ENCODE measurements around the gene CENPX.

CENPX gene

DNA sequence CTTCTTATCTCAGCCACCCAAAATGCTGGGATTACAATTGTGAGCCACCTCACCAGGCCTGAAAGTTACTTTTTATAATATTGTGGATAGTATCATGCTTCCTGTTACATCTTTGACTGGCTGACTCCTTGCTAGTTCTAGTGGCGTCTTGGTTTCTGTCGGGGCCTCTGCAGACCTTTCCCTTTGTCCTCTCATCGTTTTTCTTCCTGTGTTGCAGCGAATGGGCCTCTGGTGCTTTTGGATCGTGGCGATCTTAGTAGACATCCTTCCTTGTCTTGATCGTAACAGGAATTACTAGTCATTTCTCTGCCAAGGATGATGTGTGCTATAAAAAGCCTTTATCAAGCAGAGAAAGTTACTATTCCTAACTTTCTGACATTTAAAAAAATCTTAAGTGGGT lies 24.5 kb downstream of the CENPX start:
- Histone ChIP-seq H3K9me2 (replicated peaks; ENCODE audit: control insufficient read depth, low read length) (no peaks in the 10 kb centered on the region), H3K4me3 (ENCODE audit: low read length) (no peak overlapping the region), H3F3A (ENCODE audit: control insufficient read depth, insufficient read depth) (no peaks in the 10 kb centered on the region), H3K36me3 (ENCODE audit: control insufficient read depth, low read length) (no peaks in the 10 kb centered on the region), H3K4me2 (ENCODE audit: low read length) (no peak overlapping the region), H4K20me1 (ENCODE audit: control insufficient read depth, insufficient read depth, low read depth, low read length) (no peaks in the 10 kb centered on the region), H3K27ac (ENCODE audit: low read depth, low read length) (no peak overlapping the region), H3K27me3 (ENCODE audit: control insufficient read depth, low read length) (no peaks in the 10 kb centered on the region), H3K79me2 (ENCODE audit: control insufficient read depth, low read length) (no peaks in the 10 kb centered on the region), H3K4me1 (ENCODE audit: control insufficient read depth, low read length) (no peaks in the 10 kb centered on the region), H3K9me3 (ENCODE audit: control insufficient read depth, insufficient read depth, low read length) (no peaks in the 10 kb centered on the region)
- TF ChIP-seq, protein P1, sequence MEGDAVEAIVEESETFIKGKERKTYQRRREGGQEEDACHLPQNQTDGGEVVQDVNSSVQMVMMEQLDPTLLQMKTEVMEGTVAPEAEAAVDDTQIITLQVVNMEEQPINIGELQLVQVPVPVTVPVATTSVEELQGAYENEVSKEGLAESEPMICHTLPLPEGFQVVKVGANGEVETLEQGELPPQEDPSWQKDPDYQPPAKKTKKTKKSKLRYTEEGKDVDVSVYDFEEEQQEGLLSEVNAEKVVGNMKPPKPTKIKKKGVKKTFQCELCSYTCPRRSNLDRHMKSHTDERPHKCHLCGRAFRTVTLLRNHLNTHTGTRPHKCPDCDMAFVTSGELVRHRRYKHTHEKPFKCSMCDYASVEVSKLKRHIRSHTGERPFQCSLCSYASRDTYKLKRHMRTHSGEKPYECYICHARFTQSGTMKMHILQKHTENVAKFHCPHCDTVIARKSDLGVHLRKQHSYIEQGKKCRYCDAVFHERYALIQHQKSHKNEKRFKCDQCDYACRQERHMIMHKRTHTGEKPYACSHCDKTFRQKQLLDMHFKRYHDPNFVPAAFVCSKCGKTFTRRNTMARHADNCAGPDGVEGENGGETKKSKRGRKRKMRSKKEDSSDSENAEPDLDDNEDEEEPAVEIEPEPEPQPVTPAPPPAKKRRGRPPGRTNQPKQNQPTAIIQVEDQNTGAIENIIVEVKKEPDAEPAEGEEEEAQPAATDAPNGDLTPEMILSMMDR (IDR thresholded peaks at IDR 0.05; ENCODE audit: low read depth, low read length, poor library complexity, severe bottlenecking): no peak
- no peak for TF ChIP-seq EZH2phosphoT487 (IDR thresholded peaks at IDR 0.05; ENCODE audit: borderline replicate concordance, low read length)

- H3K4me1 ChIP-seq (ENCODE audit: control insufficient read depth, low read length): no peaks in the 10 kb centered on the region
- H3K27me3 ChIP-seq (ENCODE audit: control insufficient read depth, low read length): no peaks in the 10 kb centered on the region
- no peak overlapping the region for H3K27ac ChIP-seq (ENCODE audit: low read depth, low read length)
- H3K4me2 ChIP-seq (ENCODE audit: low read length): no peak overlapping the region
- H3K36me3 ChIP-seq (ENCODE audit: control insufficient read depth, low read length): no peaks in the 10 kb centered on the region
- H3K4me3 ChIP-seq (ENCODE audit: low read length): no peak overlapping the region
- no peaks in the 10 kb centered on the region for H4K20me1 ChIP-seq (ENCODE audit: control insufficient read depth, insufficient read depth, low read depth, low read length)
- no peaks in the 10 kb centered on the region for H3K9me3 ChIP-seq (ENCODE audit: control insufficient read depth, insufficient read depth, low read length)
- no peaks in the 10 kb centered on the region for H3K9me2 ChIP-seq (replicated peaks; ENCODE audit: control insufficient read depth, low read length)
- no peaks in the 10 kb centered on the region for H3K79me2 ChIP-seq (ENCODE audit: control insufficient read depth, low read length)
- H3F3A ChIP-seq (ENCODE audit: control insufficient read depth, insufficient read depth): no peaks in the 10 kb centered on the region
- TF ChIP-seq, protein P1 (IDR thresholded peaks at IDR 0.05; ENCODE audit: low read depth, low read length, poor library complexity, severe bottlenecking): no peak
- TF ChIP-seq EZH2phosphoT487 (IDR thresholded peaks at IDR 0.05; ENCODE audit: borderline replicate concordance, low read length): no peak
Observed at GRCh38 chr17:81996757-81997441, 25.8 kb downstream of the CENPX start.

DNA sequence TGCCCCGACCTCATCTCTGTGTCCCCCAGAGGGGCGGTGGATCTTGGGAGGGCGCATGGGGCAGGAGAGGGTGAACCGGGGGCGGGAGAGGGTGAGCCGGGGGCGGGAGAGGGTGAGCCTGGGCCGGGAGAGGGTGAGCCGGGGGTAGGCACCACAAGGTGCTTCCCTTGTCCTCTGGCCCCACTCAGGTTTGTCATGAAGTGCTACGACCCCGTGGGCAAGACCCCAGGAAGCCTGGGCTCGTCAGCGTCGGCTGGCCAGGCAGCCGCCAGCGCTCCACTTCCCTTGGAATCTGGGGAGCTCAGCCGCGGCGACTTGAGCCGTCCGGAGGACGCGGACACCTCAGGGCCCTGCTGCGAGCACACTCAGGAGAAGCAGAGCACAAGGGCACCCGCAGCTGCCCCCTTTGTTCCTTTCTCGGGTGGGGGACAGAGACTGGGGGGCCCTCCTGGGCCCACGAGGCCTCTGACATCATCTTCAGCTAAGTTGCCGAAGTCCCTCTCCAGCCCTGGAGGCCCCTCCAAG lies 26.4 kb downstream of the CENPX start:
- no peaks in the 10 kb centered on the region for H3K36me3 ChIP-seq (ENCODE audit: control insufficient read depth, low read length)
- no peaks in the 10 kb centered on the region for H4K20me1 ChIP-seq (ENCODE audit: control insufficient read depth, insufficient read depth, low read depth, low read length)
- no peak overlapping the region for H3K4me3 ChIP-seq (ENCODE audit: low read length)
- no peaks in the 10 kb centered on the region for H3K4me1 ChIP-seq (ENCODE audit: control insufficient read depth, low read length)
- H3F3A ChIP-seq (ENCODE audit: control insufficient read depth, insufficient read depth): no peaks in the 10 kb centered on the region
- no peak for TF ChIP-seq EZH2phosphoT487 (IDR thresholded peaks at IDR 0.05; ENCODE audit: borderline replicate concordance, low read length)
- TF ChIP-seq, protein P1 (IDR thresholded peaks at IDR 0.05; ENCODE audit: low read depth, low read length, poor library complexity, severe bottlenecking): no peak
- no peak overlapping the region for H3K4me2 ChIP-seq (ENCODE audit: low read length)
- no peaks in the 10 kb centered on the region for H3K9me3 ChIP-seq (ENCODE audit: control insufficient read depth, insufficient read depth, low read length)
- no peaks in the 10 kb centered on the region for H3K9me2 ChIP-seq (replicated peaks; ENCODE audit: control insufficient read depth, low read length)
- H3K27me3 ChIP-seq (ENCODE audit: control insufficient read depth, low read length): no peaks in the 10 kb centered on the region
- no peak overlapping the region for H3K27ac ChIP-seq (ENCODE audit: low read depth, low read length)
- no peaks in the 10 kb centered on the region for H3K79me2 ChIP-seq (ENCODE audit: control insufficient read depth, low read length)

Measured in DOHH2 (cell line).